Psoas muscle (tissue), 8 donors: ENCODE results near the gene WDR36. TPM values are rescaled to one million over a fixed set of nuclear protein-coding genes. Genes with fewer than 3 reads are reported as not detected.

ENCODE experiments used
- ATAC-seq, 4 donors: fragments of 200-7000 bp; cut with Tn5 transposase; one replicate each; pipeline ENCODE4 v1.9.1; 2020; ENCODE audit warnings: moderate library complexity in 3 of 4, mild to moderate bottlenecking in 2 of 4
- DNase-seq, 2 donors: peaks; one replicate each; pipeline ENCODE4 v3.0.0-alpha.2; 2020
- H3K27ac ChIP-seq: fragments of 200-600 bp; one replicate; pipeline ENCODE4 v1.8.0; 2022
- H3K27me3 ChIP-seq, 3 donors: fragments of 200-600 bp in 1 of 3; one replicate each; pipeline versions ENCODE4 v1.6.1 to v1.8.0; 2013 to 2022; ENCODE audit warnings: low read length in 2 of 3, mild to moderate bottlenecking in 2 of 3, moderate library complexity in 1 of 3; ENCODE audit not compliant: insufficient read depth in 3 of 3
- H3K36me3 ChIP-seq, 2 donors: fragments of 200-600 bp in 1 of 2; one replicate each; pipeline versions ENCODE4 v1.6.1 to v1.8.0; 2013 to 2022; ENCODE audit warnings: low read depth in 1 of 2, mild to moderate bottlenecking in 1 of 2, moderate library complexity in 1 of 2; ENCODE audit not compliant: insufficient read depth in 1 of 2
- H3K4me1 ChIP-seq: fragments of 200-600 bp; one replicate; pipeline ENCODE4 v1.8.0; 2022
- H3K4me3 ChIP-seq: fragments of 200-600 bp; one replicate; pipeline ENCODE4 v1.8.0; 2022; ENCODE audit warnings: mild to moderate bottlenecking
- H3K9me3 ChIP-seq: fragments of 200-600 bp; one replicate; pipeline ENCODE4 v1.8.0; 2022
- CTCF ChIP-seq: fragments of 200-600 bp; IDR thresholded peaks from one replicate; pipeline ENCODE4 v1.8.0; 2022; ENCODE audit warnings: antibody characterized with exemption
- WGBS, 3 donors: extraction: QIAGEN DNeasy Blood & Tissue Kit; methylation state at CpG; one replicate each; pipeline versions ENCODE4 v1.1.6 to v1.1.7; 2013; 5-methylcytosine and 5-hydroxymethylcytosine counted together
- intact Hi-C, 2 donors: fragments of 100-400 bp; cut with DNase I; formaldehyde crosslinking; loops; one replicate each; pipeline versions ENCODE4 v1.11.0 to v1.14.2; 2022
- polyA plus RNA-seq, 3 donors: library from polyadenylated mRNA; stranded (reverse); fragments of 200-250 nt; gene quantifications; one replicate each; pipeline ENCODE4 v1.2.3, GENCODE V29; 2013
- total RNA-seq, 4 donors: library from RNA; stranded (reverse); fragmentation: NEBNext Ultra II Directional in 2 of 4; extraction: Animal tissue kit (Norgen Biotek cat#: 25700) in 2 of 4; gene quantifications; one replicate each; pipeline versions ENCODE4 v1.2.1 to v1.2.4, GENCODE V29; 2021 to 2023
- donor health status: healthy with polysubstance abuse.
- donor health status: DM: no; HTN: no; CAD: no; lungs with moderate emphysema.
- donor health status: Bipolar disorder and iron deficiency.
- donor health status: healthy.
- donor health status: DM: yes; HTN: yes; CAD: no.
- donor health status: DM: no; HTN: no; CAD: no.
- donor health status: DM: no; HTN: no; CAD: no.
- donor health status: DM: yes; HTN: yes; CAD: no.

WDR36 gene
- total and polyA plus RNA-seq, 7 donors: 6.2 to 22.0 (median 13.2) TPM

- ATAC-seq (no peak), DNase-seq (no peak)
- WGBS, 3 donors: 16 to 26% (median 23%) methylated on average over 4 of the region's 4 CpGs
- Histone ChIP-seq H3K9me3 (no peaks in the 10 kb centered on the region), H3K4me1 (peaks cover 6% of the 10 kb centered on the region), H3K27ac (no peak overlapping the region), H3K4me3 (peak overlapping the region; percentile 38), H3K27me3 (peaks cover 0 to 40% (median 3%) of the 10 kb centered on the region in 3 donors), H3K36me3 (no peaks in the 10 kb centered on the region)
- TF ChIP-seq CTCF: no peak
- intact Hi-C loops: loop anchor here in 1 of 2 donors (10.0 kb wide), 1 partner anchor 305 kb away; no protein-coding TSS in a partner anchor
Observed at GRCh38 chr5:111069839-111070238, 22.3 kb upstream of the WDR36 start.

- Histone ChIP-seq H3K27me3 (peaks cover 0 to 40% (median 3%) of the 10 kb centered on the region in 3 donors), H3K36me3 (no peaks in the 10 kb centered on the region), H3K27ac (no peak overlapping the region), H3K4me1 (peaks cover 6% of the 10 kb centered on the region), H3K9me3 (no peaks in the 10 kb centered on the region), H3K4me3 (peak overlapping the region; percentile 38)
- TF ChIP-seq CTCF: no peak
- DNase-seq: peak in 1 of 2 donors; percentile 16
- WGBS, 3 donors: 9 to 10% (median 10%) methylated on average over 41 to 42 of the region's 42 CpGs
- intact Hi-C loops: loop anchor here in 1 of 2 donors (10.0 kb wide), 1 partner anchor 306 kb away; no protein-coding TSS in a partner anchor
- peak in 3 of 4 donors; percentile 45 to 54 (median 51) for ATAC-seq
Observed at GRCh38 chr5:111070272-111071134, 21.6 kb upstream of the WDR36 start.

- H3K36me3 ChIP-seq: peaks cover 0 to 5% of the 10 kb centered on the region in 2 donors
- DNase-seq: no peak
- H3K27me3 ChIP-seq: peaks cover 0 to 38% (median 3%) of the 10 kb centered on the region in 3 donors
- intact Hi-C loops: loop anchor here in 1 of 2 donors (10.0 kb wide), 1 partner anchor 307 kb away; no protein-coding TSS in a partner anchor
- 82 to 94% (median 85%) methylated on average over 4 of the region's 4 CpGs for WGBS, 3 donors
- no peaks in the 10 kb centered on the region for H3K9me3 ChIP-seq
- ATAC-seq: no peak
- H3K4me1 ChIP-seq: peaks cover 6% of the 10 kb centered on the region
- TF ChIP-seq CTCF: no peak
- H3K4me3 ChIP-seq: peak within 1 kb of the TSS; percentile 78
- no peak within 1 kb of the TSS for H3K27ac ChIP-seq
Observed at GRCh38 chr5:111071413-111071812, 20.7 kb upstream of the WDR36 start, which contains the start of gene TSLP. Gene TSLP (plus strand): TSS chr5:111071713. CDS start chr5:111071891, 178 bp downstream.

- Histone ChIP-seq H3K27me3 (peaks cover 0 to 23% (median 3%) of the 10 kb centered on the region in 3 donors), H3K4me3 (peak overlapping the region; percentile 78), H3K4me1 (peaks cover 6% of the 10 kb centered on the region), H3K36me3 (peaks cover 0 to 9% of the 10 kb centered on the region in 2 donors), H3K9me3 (no peaks in the 10 kb centered on the region), H3K27ac (peak overlapping the region; percentile 11)
- ATAC-seq (peak; percentile 88 to 97 (median 92)), DNase-seq (peak; percentile 68 to 85)
- 0 to 1% (median 0%) methylated on average over 43 to 44 of the region's 44 CpGs for WGBS, 3 donors
- no peak for TF ChIP-seq CTCF
- intact Hi-C loops: loop anchor here in 1 of 2 donors (10.0 kb wide), 1 partner anchor 308 kb away; no protein-coding TSS in a partner anchor
Observed at GRCh38 chr5:111072949-111073682, 19.0 kb upstream of the WDR36 start.
